Neuronal stem cell (in vitro differentiated cells): ENCODE measurements around the gene CBFB.

Experiments
- DNase-seq: peaks from one replicate; pipeline ENCODE4 v3.0.0-alpha.2; 2013; ENCODE audit warnings: low spot score
- H2AFZ ChIP-seq: one replicate; pipeline ENCODE4 v1.6.1; 2013; ENCODE audit warnings: mild to moderate bottlenecking, low read length, inconsistent platforms
- H2AK5ac ChIP-seq: 2 replicates; pipeline ENCODE4 v1.6.1; 2013; ENCODE audit warnings: low read depth, mild to moderate bottlenecking, inconsistent platforms, low read length, moderate library complexity, mixed read lengths
- H2BK120ac ChIP-seq: 2 replicates; pipeline ENCODE4 v1.6.1; 2013; ENCODE audit warnings: low read depth, mild to moderate bottlenecking, inconsistent platforms, low read length, moderate library complexity, mixed read lengths
- H2BK12ac ChIP-seq: one replicate; pipeline ENCODE4 v1.6.1; 2013; ENCODE audit warnings: low read length, inconsistent platforms
- H2BK15ac ChIP-seq: 2 replicates; pipeline ENCODE4 v1.6.1; 2013; ENCODE audit warnings: mild to moderate bottlenecking, low read length, inconsistent platforms, mixed read lengths
- H2BK5ac ChIP-seq: one replicate; pipeline ENCODE4 v1.6.1; 2013; ENCODE audit warnings: inconsistent platforms, mild to moderate bottlenecking, low read length, moderate library complexity
- H3K14ac ChIP-seq: one replicate; pipeline ENCODE4 v1.6.1; 2013; ENCODE audit warnings: low read length, inconsistent platforms
- H3K18ac ChIP-seq: 2 replicates; pipeline ENCODE4 v1.6.1; 2013; ENCODE audit warnings: low read length, inconsistent platforms
- H3K23ac ChIP-seq: 2 replicates; pipeline ENCODE4 v1.6.1; 2013; ENCODE audit warnings: low read depth, mild to moderate bottlenecking, mixed read lengths, low read length, inconsistent platforms; ENCODE audit not compliant: poor library complexity
- H3K27ac ChIP-seq: replicated peaks from 3 replicates; pipeline ENCODE4 v1.5.1; 2013; ENCODE audit warnings: low read length, inconsistent platforms
- H3K27me3 ChIP-seq, 3 experiments: 2 replicates each; pipeline ENCODE4 v1.6.1; 2013; ENCODE audit warnings: low read length in 3 of 3, mild to moderate bottlenecking in 2 of 3, inconsistent platforms in 1 of 3, low read depth in 1 of 3, mixed read lengths in 1 of 3, moderate library complexity in 1 of 3; ENCODE audit not compliant: control insufficient read depth in 3 of 3, insufficient read depth in 3 of 3
- H3K36me3 ChIP-seq, 2 donors: replicated peaks in 1 of 2; 2 replicates each; pipeline ENCODE4 v1.6.1; 2013; ENCODE audit warnings: low read length in 2 of 2; ENCODE audit not compliant: control insufficient read depth in 2 of 2, insufficient read depth in 2 of 2
- H3K4ac ChIP-seq: 2 replicates; pipeline ENCODE4 v1.6.1; 2013; ENCODE audit warnings: inconsistent platforms, mild to moderate bottlenecking, low read length, moderate library complexity
- H3K4me1 ChIP-seq, 2 donors: 1 replicate in 1 of 2; 2 replicates in 1 of 2; pipeline ENCODE4 v1.6.1; 2013; ENCODE audit warnings: low read length in 2 of 2, low read depth in 1 of 2; ENCODE audit not compliant: control insufficient read depth in 2 of 2, insufficient read depth in 1 of 2
- H3K4me2 ChIP-seq: one replicate; pipeline ENCODE4 v1.6.1; 2013; ENCODE audit warnings: mild to moderate bottlenecking, low read length, inconsistent platforms; ENCODE audit not compliant: insufficient read depth, poor library complexity, severe bottlenecking
- H3K4me3 ChIP-seq, 2 donors: 2 replicates each; pipeline ENCODE4 v1.5.1; 2013; ENCODE audit warnings: low read length in 2 of 2, mild to moderate bottlenecking in 2 of 2, inconsistent platforms in 1 of 2, moderate library complexity in 1 of 2
- H3K79me1 ChIP-seq: one replicate; pipeline ENCODE4 v1.6.1; 2013; ENCODE audit warnings: low read depth, mild to moderate bottlenecking, inconsistent platforms, low read length, moderate library complexity
- H3K9ac ChIP-seq: one replicate; pipeline ENCODE4 v1.6.1; 2013; ENCODE audit warnings: mild to moderate bottlenecking, low read depth, low read length, inconsistent platforms; ENCODE audit not compliant: poor library complexity
- H3K9me3 ChIP-seq, 2 donors: replicated peaks in 1 of 2; 2 replicates each; pipeline versions ENCODE3 to v1.6.1; 2013; ENCODE audit warnings: low read length in 2 of 2, mild to moderate bottlenecking in 2 of 2, inconsistent platforms in 1 of 2, low read depth in 1 of 2, mixed read lengths in 1 of 2, moderate library complexity in 1 of 2; ENCODE audit not compliant: control insufficient read depth in 2 of 2, insufficient read depth in 1 of 2
- H4K8ac ChIP-seq: one replicate; pipeline ENCODE4 v1.6.1; 2013; ENCODE audit warnings: low read depth, mild to moderate bottlenecking, inconsistent platforms, low read length, moderate library complexity
- H4K91ac ChIP-seq: one replicate; pipeline ENCODE4 v1.6.1; 2013; ENCODE audit warnings: low read length, low read depth, mild to moderate bottlenecking, inconsistent platforms; ENCODE audit not compliant: poor library complexity
- WGBS, 2 donors: extraction: QIAGEN DNeasy Blood & Tissue Kit; methylation state at CpG; one replicate each; pipeline ENCODE4 v1.1.7; 2013; ENCODE audit warnings: missing lambda C conversion rate in 2 of 2, mixed read lengths in 1 of 2; ENCODE audit not compliant: insufficient read length in 2 of 2, insufficient replicate concordance in 1 of 2; ENCODE audit errors: extremely low coverage in 2 of 2; 5-methylcytosine and 5-hydroxymethylcytosine counted together

CBFB gene

GRCh38 chr16:67087803-67088202, 58.9 kb downstream of the CBFB start:
- Histone ChIP-seq H3K14ac (no peak overlapping the region), H2BK5ac (no peak overlapping the region), H4K8ac (no peak overlapping the region), H2BK15ac (no peak overlapping the region), H3K27ac (no peak overlapping the region), H2AFZ (no peak overlapping the region), H3K18ac (no peak overlapping the region), H3K79me1 (peaks cover 1% of the 10 kb centered on the region), H3K27me3 (no peaks in the 10 kb centered on the region), H3K4me2 (no peak overlapping the region), H2AK5ac (no peak overlapping the region), H4K91ac (no peak overlapping the region), H3K4me1 (peaks cover 0 to 2% of the 10 kb centered on the region in 2 donors), H3K4ac (no peak overlapping the region), H2BK120ac (no peak overlapping the region), H2BK12ac (no peak overlapping the region), H3K4me3 (no peak overlapping the region), H3K36me3 (peaks cover 2 to 79% of the 10 kb centered on the region in 2 donors), H3K23ac (no peak overlapping the region), H3K9me3 (no peaks in the 10 kb centered on the region), H3K9ac (no peak overlapping the region)
- DNase-seq = no peak

- no peak overlapping the region for H2BK12ac ChIP-seq
- H3K18ac ChIP-seq = no peak overlapping the region
- peaks cover 4% of the 10 kb centered on the region for H3K79me1 ChIP-seq
- no peak overlapping the region for H3K4me2 ChIP-seq
- no peak for DNase-seq
- no peak overlapping the region for H3K27ac ChIP-seq
- H2AFZ ChIP-seq = no peak overlapping the region
- no peak overlapping the region for H3K9ac ChIP-seq
- H4K8ac ChIP-seq = no peak overlapping the region
- no peak overlapping the region for H2BK120ac ChIP-seq
- H2BK15ac ChIP-seq = no peak overlapping the region
- no peaks in the 10 kb centered on the region for H3K27me3 ChIP-seq
- H3K23ac ChIP-seq = no peak overlapping the region
- no peak overlapping the region for H3K14ac ChIP-seq
- peaks cover 2 to 80% of the 10 kb centered on the region in 2 donors for H3K36me3 ChIP-seq
- H2BK5ac ChIP-seq = no peak overlapping the region
- peaks cover 0 to 2% of the 10 kb centered on the region in 2 donors for H3K4me1 ChIP-seq
- no peak overlapping the region for H4K91ac ChIP-seq
- WGBS, 2 donors = no CpG with 5 or more reads among the region's 4 CpGs
- H3K4ac ChIP-seq = no peak overlapping the region
- no peak overlapping the region for H2AK5ac ChIP-seq
- no peaks in the 10 kb centered on the region for H3K9me3 ChIP-seq
- H3K4me3 ChIP-seq = no peak overlapping the region
Measured at GRCh38 chr16:67088551-67088950, 59.6 kb downstream of the CBFB start.

- Histone ChIP-seq H4K8ac (no peak overlapping the region), H3K4me3 (no peak overlapping the region), H4K91ac (no peak overlapping the region), H3K9me3 (no peaks in the 10 kb centered on the region), H2BK5ac (no peak overlapping the region), H3K23ac (no peak overlapping the region), H3K27me3 (no peaks in the 10 kb centered on the region), H2BK15ac (no peak overlapping the region), H3K4me2 (no peak overlapping the region), H2BK12ac (no peak overlapping the region), H2BK120ac (no peak overlapping the region), H3K14ac (no peak overlapping the region), H2AFZ (no peak overlapping the region), H3K4ac (no peak overlapping the region), H3K18ac (no peak overlapping the region), H3K27ac (no peak overlapping the region), H3K9ac (no peak overlapping the region), H3K36me3 (peaks cover 2 to 81% of the 10 kb centered on the region in 2 donors), H3K4me1 (peaks cover 0 to 2% of the 10 kb centered on the region in 2 donors), H3K79me1 (peaks cover 4% of the 10 kb centered on the region), H2AK5ac (no peak overlapping the region)
- DNase-seq = no peak
Measured at GRCh38 chr16:67089101-67089500, 60.2 kb downstream of the CBFB start.

GRCh38 chr16:67091906-67092566, 63.1 kb downstream of the CBFB start:
- Histone ChIP-seq H2BK120ac (no peak overlapping the region), H3K27me3 (no peaks in the 10 kb centered on the region), H3K79me1 (peaks cover 4% of the 10 kb centered on the region), H3K27ac (no peak overlapping the region), H3K4me2 (no peak overlapping the region), H3K18ac (no peak overlapping the region), H3K23ac (no peak overlapping the region), H4K91ac (no peak overlapping the region), H2BK5ac (no peak overlapping the region), H2BK15ac (no peak overlapping the region), H2AFZ (no peak overlapping the region), H3K9me3 (no peaks in the 10 kb centered on the region), H3K4ac (no peak overlapping the region), H3K14ac (no peak overlapping the region), H2BK12ac (no peak overlapping the region), H3K9ac (no peak overlapping the region), H3K36me3 (peaks cover 0 to 76% of the 10 kb centered on the region in 2 donors), H3K4me3 (no peak overlapping the region), H4K8ac (no peak overlapping the region), H3K4me1 (peaks cover 0 to 2% of the 10 kb centered on the region in 2 donors), H2AK5ac (no peak overlapping the region)
- no CpG with 5 or more reads among the region's 4 CpGs for WGBS, 2 donors
- DNase-seq = no peak
